Stimulated activated memory B cell treated with anti-CD40 and anti-IgM and Interleukin-4, amounts not matched to agents 10 μg/mL and 1 μg/mL and 100 μg/mL, for 72 hours (primary cell): Measurements from ENCODE around the gene ALDH1A1.

ENCODE experiments used
- ATAC-seq: fragments of 150-1000 bp; cut with Tn5 transposase; 2 replicates; pipeline ENCODE4 v1.10.0; 2021
- H3K27ac Mint-ChIP-seq: one replicate; pipeline ENCODE4 v1.8.0; 2022; ENCODE audit warnings: mild to moderate bottlenecking, mixed read lengths
- H3K27me3 Mint-ChIP-seq: one replicate; pipeline ENCODE4 v1.8.0; 2022; ENCODE audit warnings: mixed read lengths
- H3K36me3 Mint-ChIP-seq: one replicate; pipeline ENCODE4 v1.8.0; 2022; ENCODE audit warnings: mixed read lengths
- H3K4me1 Mint-ChIP-seq: one replicate; pipeline ENCODE4 v1.8.0; 2022; ENCODE audit warnings: mixed read lengths
- H3K4me3 Mint-ChIP-seq: one replicate; pipeline ENCODE4 v1.8.0; 2022; ENCODE audit warnings: mild to moderate bottlenecking, moderate library complexity, mixed read lengths
- H3K9me3 Mint-ChIP-seq: one replicate; pipeline ENCODE4 v1.8.0; 2022; ENCODE audit warnings: mixed read lengths

ALDH1A1 gene

DNA sequence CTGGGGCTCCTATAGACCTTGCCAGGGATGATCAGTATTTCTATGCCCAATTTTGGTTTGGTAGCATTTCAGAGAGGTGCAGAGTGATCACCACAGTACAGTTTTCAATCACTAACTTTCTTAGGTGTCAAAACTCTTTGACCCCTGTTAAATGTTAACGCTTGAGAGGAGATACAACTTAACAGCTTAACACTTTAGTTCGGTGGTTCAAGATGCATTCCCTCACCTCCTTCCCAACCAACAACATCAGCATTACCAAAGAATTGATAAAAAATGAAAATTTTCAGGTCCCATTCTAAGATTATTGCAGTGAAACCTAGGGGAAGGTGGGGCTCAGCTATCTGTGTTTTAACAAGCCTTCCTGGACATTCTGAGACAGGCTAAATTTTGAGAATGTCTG is 16.2 kb downstream of the ALDH1A1 start:
- Mint-ChIP-seq H3K4me3 (no peak overlapping the region), H3K4me1 (no peaks in the 10 kb centered on the region), H3K27me3 (no peaks in the 10 kb centered on the region), H3K36me3 (no peaks in the 10 kb centered on the region), H3K9me3 (no peaks in the 10 kb centered on the region), H3K27ac (no peak overlapping the region)
- no peak for ATAC-seq

GRCh38 chr9:72936266-72936665 is 16.6 kb downstream of the ALDH1A1 start:
- no peak overlapping the region for H3K27ac Mint-ChIP-seq
- H3K36me3 Mint-ChIP-seq, result no peaks in the 10 kb centered on the region
- H3K4me1 Mint-ChIP-seq, result no peaks in the 10 kb centered on the region
- no peak overlapping the region for H3K4me3 Mint-ChIP-seq
- H3K27me3 Mint-ChIP-seq, result no peaks in the 10 kb centered on the region
- no peaks in the 10 kb centered on the region for H3K9me3 Mint-ChIP-seq
- no peak for ATAC-seq

DNA sequence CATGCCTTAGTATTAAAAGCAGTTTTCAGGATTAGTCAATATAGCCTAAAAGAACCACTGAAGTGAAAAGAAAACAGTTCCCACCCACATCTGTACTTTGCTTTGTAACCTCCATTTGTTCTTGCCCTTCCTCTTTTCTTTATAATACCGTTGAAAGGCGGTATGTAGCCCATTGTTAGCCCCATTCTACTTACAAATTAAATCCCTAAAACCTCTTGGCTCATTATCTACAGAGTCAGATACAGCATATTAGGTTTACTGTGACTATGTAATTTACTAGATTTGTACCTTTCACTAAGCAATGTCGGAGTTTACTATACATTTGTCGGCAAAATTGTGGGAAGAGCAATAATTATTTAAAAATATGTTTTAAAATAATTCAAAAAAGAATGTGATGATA is 17.3 kb downstream of the ALDH1A1 start:
- no peak overlapping the region for H3K4me3 Mint-ChIP-seq
- H3K36me3 Mint-ChIP-seq, result no peaks in the 10 kb centered on the region
- H3K9me3 Mint-ChIP-seq, result no peaks in the 10 kb centered on the region
- no peak overlapping the region for H3K27ac Mint-ChIP-seq
- no peaks in the 10 kb centered on the region for H3K4me1 Mint-ChIP-seq
- no peak for ATAC-seq
- no peaks in the 10 kb centered on the region for H3K27me3 Mint-ChIP-seq

- H3K27ac Mint-ChIP-seq, result no peak overlapping the region
- H3K36me3 Mint-ChIP-seq, result no peaks in the 10 kb centered on the region
- no peaks in the 10 kb centered on the region for H3K4me1 Mint-ChIP-seq
- H3K9me3 Mint-ChIP-seq, result no peaks in the 10 kb centered on the region
- no peak for ATAC-seq
- H3K4me3 Mint-ChIP-seq, result no peak overlapping the region
- H3K27me3 Mint-ChIP-seq, result no peaks in the 10 kb centered on the region
Measured at GRCh38 chr9:72933730-72934665, 18.9 kb downstream of the ALDH1A1 start.

GRCh38 chr9:72932619-72933018 is 20.2 kb downstream of the ALDH1A1 start:
- Mint-ChIP-seq H3K36me3 (no peaks in the 10 kb centered on the region), H3K27me3 (no peaks in the 10 kb centered on the region), H3K27ac (no peak overlapping the region), H3K4me1 (no peaks in the 10 kb centered on the region), H3K4me3 (no peak overlapping the region), H3K9me3 (no peaks in the 10 kb centered on the region)
- ATAC-seq, result no peak

- H3K27ac Mint-ChIP-seq, result no peak overlapping the region
- H3K27me3 Mint-ChIP-seq, result no peaks in the 10 kb centered on the region
- ATAC-seq, result no peak
- no peaks in the 10 kb centered on the region for H3K9me3 Mint-ChIP-seq
- no peak overlapping the region for H3K4me3 Mint-ChIP-seq
- H3K36me3 Mint-ChIP-seq, result no peaks in the 10 kb centered on the region
- H3K4me1 Mint-ChIP-seq, result no peaks in the 10 kb centered on the region
Measured at GRCh38 chr9:72931897-72932296, 21.0 kb downstream of the ALDH1A1 start.

GRCh38 chr9:72931437-72931836 is 21.4 kb downstream of the ALDH1A1 start:
- Mint-ChIP-seq H3K4me1 (no peaks in the 10 kb centered on the region), H3K9me3 (no peaks in the 10 kb centered on the region), H3K27me3 (no peaks in the 10 kb centered on the region), H3K36me3 (no peaks in the 10 kb centered on the region), H3K4me3 (no peak overlapping the region), H3K27ac (no peak overlapping the region)
- ATAC-seq, result no peak

GRCh38 chr9:72930828-72931227 is 22.0 kb downstream of the ALDH1A1 start:
- ATAC-seq, result no peak
- no peak overlapping the region for H3K27ac Mint-ChIP-seq

DNA sequence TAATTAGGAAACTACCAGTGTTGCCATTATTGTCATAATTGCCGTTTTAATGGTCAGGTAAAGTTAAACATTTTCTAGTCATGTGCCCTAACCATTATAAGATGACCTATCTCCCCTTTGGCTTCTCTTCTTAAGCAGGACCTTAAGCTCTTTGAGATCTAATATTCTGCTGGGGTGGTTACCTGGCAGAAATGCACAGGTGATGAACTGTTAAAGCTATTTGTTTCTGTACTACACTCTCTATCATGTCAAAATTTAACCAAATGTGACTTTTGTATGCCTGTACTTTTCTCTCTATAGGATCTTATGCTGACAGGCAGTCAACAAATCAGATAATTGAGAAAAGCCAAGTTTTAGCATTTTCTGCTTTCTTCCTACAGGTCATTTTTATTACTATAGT is 23.3 kb downstream of the ALDH1A1 start:
- Mint-ChIP-seq H3K36me3 (no peaks in the 10 kb centered on the region), H3K9me3 (no peaks in the 10 kb centered on the region), H3K27ac (no peak overlapping the region), H3K4me1 (no peaks in the 10 kb centered on the region), H3K4me3 (no peak overlapping the region), H3K27me3 (no peaks in the 10 kb centered on the region)
- ATAC-seq, result no peak

More at GRCh38 chr9:72930828-72931227, 22.0 kb downstream of the ALDH1A1 start:
- Mint-ChIP-seq H3K4me1 (no peaks in the 10 kb centered on the region), H3K4me3 (no peak overlapping the region), H3K27me3 (no peaks in the 10 kb centered on the region), H3K36me3 (no peaks in the 10 kb centered on the region), H3K9me3 (no peaks in the 10 kb centered on the region)

DNA sequence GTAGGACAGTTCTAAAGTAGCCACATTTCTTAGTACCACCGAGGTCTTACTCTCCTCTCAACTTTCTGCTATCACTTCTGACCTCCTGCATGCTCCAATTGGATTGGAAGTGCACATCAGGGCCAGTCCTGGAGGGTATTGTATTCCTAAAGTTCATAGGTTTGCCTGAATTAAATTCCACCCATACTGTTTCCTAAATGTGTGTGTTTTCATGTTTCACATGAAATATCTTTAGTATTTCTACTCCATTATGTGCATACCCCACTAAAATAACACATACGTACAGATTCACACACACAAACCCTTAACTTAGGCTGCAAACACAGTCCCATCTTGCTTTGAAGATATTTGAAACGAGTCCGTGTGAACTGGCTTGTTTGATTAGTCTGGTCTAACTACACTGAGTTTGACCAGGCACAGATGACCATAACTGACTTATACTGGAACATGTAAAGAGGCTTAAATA is 24.8 kb downstream of the ALDH1A1 start:
- Mint-ChIP-seq H3K27me3 (no peaks in the 10 kb centered on the region), H3K36me3 (no peaks in the 10 kb centered on the region), H3K4me3 (no peak overlapping the region), H3K27ac (no peak overlapping the region), H3K9me3 (no peaks in the 10 kb centered on the region), H3K4me1 (no peaks in the 10 kb centered on the region)
- no peak for ATAC-seq

DNA sequence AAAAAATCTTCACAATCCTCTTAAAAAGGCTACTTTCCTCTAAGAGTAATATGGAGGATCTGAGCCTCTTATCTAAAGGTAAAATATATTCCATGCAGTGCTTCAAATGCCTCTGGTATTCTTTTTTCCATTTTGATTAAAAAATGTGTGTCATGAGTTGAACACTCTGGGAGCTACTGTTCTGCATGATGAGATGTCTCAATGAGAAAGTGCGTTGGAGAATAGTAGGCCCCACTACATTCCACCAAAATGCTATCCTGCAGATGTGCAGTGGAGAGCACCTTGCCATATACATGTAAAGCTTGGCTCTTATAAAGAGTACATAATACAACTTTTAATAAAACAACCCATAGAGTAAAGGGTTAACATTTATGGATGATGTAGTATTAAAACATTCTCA is 26.3 kb downstream of the ALDH1A1 start:
- Mint-ChIP-seq H3K9me3 (no peaks in the 10 kb centered on the region), H3K4me3 (no peak overlapping the region), H3K36me3 (no peaks in the 10 kb centered on the region), H3K27ac (no peak overlapping the region), H3K27me3 (no peaks in the 10 kb centered on the region), H3K4me1 (no peaks in the 10 kb centered on the region)
- ATAC-seq, result no peak

- Mint-ChIP-seq H3K27me3 (no peaks in the 10 kb centered on the region), H3K27ac (no peak overlapping the region), H3K4me3 (no peak overlapping the region), H3K4me1 (no peaks in the 10 kb centered on the region), H3K9me3 (no peaks in the 10 kb centered on the region), H3K36me3 (no peaks in the 10 kb centered on the region)
- ATAC-seq, result no peak
Measured at GRCh38 chr9:72925891-72926290, 27.0 kb downstream of the ALDH1A1 start.

DNA sequence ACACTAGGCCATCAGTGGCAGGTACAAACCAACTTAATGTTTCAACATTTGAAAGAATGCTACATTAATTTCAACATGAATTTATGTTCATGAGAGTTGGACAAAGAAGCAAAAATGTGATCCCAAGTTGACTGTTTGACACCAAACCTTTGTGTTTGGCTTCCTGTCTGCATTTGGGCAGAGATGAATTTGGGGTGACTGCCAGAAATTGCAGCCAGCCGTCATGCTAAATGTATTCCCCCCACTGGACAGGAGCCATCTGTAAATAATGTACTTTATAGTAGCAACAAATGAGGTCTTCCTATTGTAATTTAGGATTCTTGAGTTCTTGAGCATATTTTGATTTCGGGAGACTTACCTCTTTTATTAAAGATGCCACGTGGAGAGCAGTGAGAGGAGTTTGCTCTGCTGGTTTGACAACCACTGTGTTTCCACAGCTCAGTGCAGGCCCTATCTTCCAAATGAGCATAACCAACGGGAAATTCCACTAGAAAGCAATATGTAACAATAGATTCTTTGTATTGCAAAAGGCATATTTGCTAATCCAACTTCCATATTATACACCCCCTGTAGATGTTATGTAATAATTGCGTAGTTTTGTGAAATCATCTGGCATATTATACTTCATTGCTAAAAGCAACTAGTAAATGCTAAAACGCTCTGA is 27.6 kb downstream of the ALDH1A1 start:
- H3K4me3 Mint-ChIP-seq, result no peak overlapping the region
- no peak overlapping the region for H3K27ac Mint-ChIP-seq
- H3K36me3 Mint-ChIP-seq, result no peaks in the 10 kb centered on the region
- ATAC-seq, result no peak
- no peaks in the 10 kb centered on the region for H3K4me1 Mint-ChIP-seq
- no peaks in the 10 kb centered on the region for H3K9me3 Mint-ChIP-seq
- H3K27me3 Mint-ChIP-seq, result no peaks in the 10 kb centered on the region

GRCh38 chr9:72924154-72924790 is 28.6 kb downstream of the ALDH1A1 start:
- Mint-ChIP-seq H3K4me3 (no peak overlapping the region), H3K9me3 (no peaks in the 10 kb centered on the region), H3K27ac (no peak overlapping the region), H3K4me1 (no peaks in the 10 kb centered on the region), H3K36me3 (no peaks in the 10 kb centered on the region), H3K27me3 (no peaks in the 10 kb centered on the region)
- no peak for ATAC-seq

DNA sequence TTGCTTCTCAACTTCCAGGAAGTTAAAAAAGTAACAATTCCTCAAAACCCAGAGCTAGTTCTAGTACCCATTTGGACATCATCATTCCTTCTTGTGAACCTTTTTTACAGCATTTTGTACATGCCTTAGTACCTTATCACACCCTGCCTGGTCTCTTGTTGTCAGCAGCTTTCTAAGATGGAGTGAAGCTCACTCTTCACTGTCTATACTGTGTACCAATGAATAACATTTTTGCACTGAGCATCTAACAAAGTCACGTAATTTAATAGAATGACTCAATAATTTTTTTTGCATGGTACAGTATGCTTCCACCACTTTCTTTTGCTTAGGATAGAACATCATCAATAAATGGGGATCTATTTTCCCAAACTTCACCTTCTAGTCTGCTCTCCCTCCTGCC is 29.8 kb downstream of the ALDH1A1 start:
- no peaks in the 10 kb centered on the region for H3K27me3 Mint-ChIP-seq
- no peaks in the 10 kb centered on the region for H3K36me3 Mint-ChIP-seq
- H3K4me1 Mint-ChIP-seq, result no peaks in the 10 kb centered on the region
- H3K27ac Mint-ChIP-seq, result no peak overlapping the region
- no peak overlapping the region for H3K4me3 Mint-ChIP-seq
- no peak for ATAC-seq
- H3K9me3 Mint-ChIP-seq, result no peaks in the 10 kb centered on the region
